ENCODE measurements around the gene BORCS5. TPM values are rescaled to one million over a fixed set of nuclear protein-coding genes. Genes with fewer than 3 reads are reported as not detected.
"Not testable (repeated sequence)": the region's sequence is repeated elsewhere in the genome, so short reads cannot be mapped to it uniquely, and the experiment has no call there.

The BORCS5 gene
- total RNA-seq, 2 donors from 2014 or later: 9.7 to 26.8 TPM

GRCh38 chr12:12404297-12404696, 47.4 kb downstream of the BORCS5 start:
- intact Hi-C loops (cut with DNase I): no loop called here
- Histone ChIP-seq H3K4me1 (replicated peaks) (peaks cover 11% of the 10 kb centered on the region), H3K27ac (peak overlapping the region; percentile 61 to 78), H3K27me3 (replicated peaks; ENCODE audit: insufficient read depth) (no peaks in the 10 kb centered on the region), H3K4me3 (no peak overlapping the region), H3K36me3 (no peaks in the 10 kb centered on the region), H3K9me3 (no peaks in the 10 kb centered on the region)
- 100% methylated on average over 1 of the region's 1 CpG for WGBS
- no peak for DNase-seq (ENCODE audit: low spot score)
- no peak for TF ChIP-seq POLR2AphosphoS5 (IDR thresholded peaks at IDR 0.05)
- no peak for TF ChIP-seq POLR2A (IDR thresholded peaks at IDR 0.05)
- TF ChIP-seq, protein P1, sequence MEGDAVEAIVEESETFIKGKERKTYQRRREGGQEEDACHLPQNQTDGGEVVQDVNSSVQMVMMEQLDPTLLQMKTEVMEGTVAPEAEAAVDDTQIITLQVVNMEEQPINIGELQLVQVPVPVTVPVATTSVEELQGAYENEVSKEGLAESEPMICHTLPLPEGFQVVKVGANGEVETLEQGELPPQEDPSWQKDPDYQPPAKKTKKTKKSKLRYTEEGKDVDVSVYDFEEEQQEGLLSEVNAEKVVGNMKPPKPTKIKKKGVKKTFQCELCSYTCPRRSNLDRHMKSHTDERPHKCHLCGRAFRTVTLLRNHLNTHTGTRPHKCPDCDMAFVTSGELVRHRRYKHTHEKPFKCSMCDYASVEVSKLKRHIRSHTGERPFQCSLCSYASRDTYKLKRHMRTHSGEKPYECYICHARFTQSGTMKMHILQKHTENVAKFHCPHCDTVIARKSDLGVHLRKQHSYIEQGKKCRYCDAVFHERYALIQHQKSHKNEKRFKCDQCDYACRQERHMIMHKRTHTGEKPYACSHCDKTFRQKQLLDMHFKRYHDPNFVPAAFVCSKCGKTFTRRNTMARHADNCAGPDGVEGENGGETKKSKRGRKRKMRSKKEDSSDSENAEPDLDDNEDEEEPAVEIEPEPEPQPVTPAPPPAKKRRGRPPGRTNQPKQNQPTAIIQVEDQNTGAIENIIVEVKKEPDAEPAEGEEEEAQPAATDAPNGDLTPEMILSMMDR (IDR thresholded peaks at IDR 0.05): no peak

- Histone ChIP-seq H3K36me3 (no peaks in the 10 kb centered on the region), H3K9me3 (no peaks in the 10 kb centered on the region), H3K27me3 (replicated peaks; ENCODE audit: insufficient read depth) (no peaks in the 10 kb centered on the region), H3K4me3 (no peak overlapping the region), H3K27ac (peak overlapping the region; percentile 54 to 78), H3K4me1 (replicated peaks) (peaks cover 11% of the 10 kb centered on the region)
- intact Hi-C loops (cut with DNase I): no loop called here
- TF ChIP-seq POLR2A (IDR thresholded peaks at IDR 0.05) (no peak), POLR2AphosphoS5 (IDR thresholded peaks at IDR 0.05) (peak; percentile 88)
- WGBS: 28% methylated on average over 5 of the region's 5 CpGs
- peak; percentile 89 for DNase-seq (ENCODE audit: low spot score)
Observed at GRCh38 chr12:12405882-12406281, 49.0 kb downstream of the BORCS5 start.

DNA sequence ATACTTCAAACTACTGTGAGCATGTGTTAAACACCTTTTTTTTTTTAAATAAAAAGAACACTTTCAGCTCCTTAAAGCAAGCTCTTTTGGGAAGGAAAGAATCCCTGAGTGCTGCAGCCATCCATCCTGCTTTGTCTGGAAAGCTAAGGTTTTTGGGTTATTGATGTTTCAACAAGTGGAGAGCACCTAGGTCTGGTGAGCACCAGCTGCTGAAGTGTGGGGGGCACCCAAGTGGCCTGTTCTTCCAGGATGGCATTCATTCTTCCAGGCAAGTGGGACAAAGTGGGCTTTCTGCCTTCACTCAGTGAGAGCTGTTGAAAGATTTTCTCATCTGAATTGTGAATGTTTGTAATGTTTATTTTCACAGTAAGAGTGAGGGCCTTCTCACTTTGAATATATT, 49.9 kb downstream of the BORCS5 start:
- Histone ChIP-seq H3K27ac (peak overlapping the region; percentile 9 to 19), H3K4me3 (no peak overlapping the region), H3K36me3 (no peaks in the 10 kb centered on the region), H3K27me3 (replicated peaks; ENCODE audit: insufficient read depth) (no peaks in the 10 kb centered on the region), H3K9me3 (no peaks in the 10 kb centered on the region), H3K4me1 (replicated peaks) (peaks cover 11% of the 10 kb centered on the region)
- no peak for TF ChIP-seq POLR2A (IDR thresholded peaks at IDR 0.05)
- TF ChIP-seq, protein P1 (IDR thresholded peaks at IDR 0.05): no peak
- no peak for TF ChIP-seq POLR2AphosphoS5 (IDR thresholded peaks at IDR 0.05)
- no peak for DNase-seq (ENCODE audit: low spot score)
- intact Hi-C loops (cut with DNase I): no loop called here

GRCh38 chr12:12408265-12408690, 51.4 kb downstream of the BORCS5 start:
- intact Hi-C loops (cut with DNase I): no loop called here
- no peak for DNase-seq (ENCODE audit: low spot score)
- H3K9me3 ChIP-seq: no peaks in the 10 kb centered on the region
- no peak for TF ChIP-seq POLR2AphosphoS5 (IDR thresholded peaks at IDR 0.05)
- TF ChIP-seq, protein P1 (IDR thresholded peaks at IDR 0.05): no peak
- no peak for TF ChIP-seq POLR2A (IDR thresholded peaks at IDR 0.05)
- peaks cover 10% of the 10 kb centered on the region for H3K4me1 ChIP-seq (replicated peaks)
- no peak overlapping the region for H3K27ac ChIP-seq
- no peaks in the 10 kb centered on the region for H3K36me3 ChIP-seq
- H3K4me3 ChIP-seq: no peak overlapping the region
- H3K27me3 ChIP-seq (replicated peaks; ENCODE audit: insufficient read depth): no peaks in the 10 kb centered on the region
- WGBS: 87% methylated on average over 1 of the region's 1 CpG

GRCh38 chr12:12409337-12409736, 52.5 kb downstream of the BORCS5 start:
- DNase-seq (ENCODE audit: low spot score); intact Hi-C loops (cut with DNase I); H3K36me3 ChIP-seq; H3K4me1 ChIP-seq (replicated peaks); H3K27ac ChIP-seq; H3K4me3 ChIP-seq; H3K9me3 ChIP-seq; H3K27me3 ChIP-seq (replicated peaks; ENCODE audit: insufficient read depth): not testable (repeated sequence)
- 100% methylated on average over 1 of the region's 2 CpGs for WGBS

DNA sequence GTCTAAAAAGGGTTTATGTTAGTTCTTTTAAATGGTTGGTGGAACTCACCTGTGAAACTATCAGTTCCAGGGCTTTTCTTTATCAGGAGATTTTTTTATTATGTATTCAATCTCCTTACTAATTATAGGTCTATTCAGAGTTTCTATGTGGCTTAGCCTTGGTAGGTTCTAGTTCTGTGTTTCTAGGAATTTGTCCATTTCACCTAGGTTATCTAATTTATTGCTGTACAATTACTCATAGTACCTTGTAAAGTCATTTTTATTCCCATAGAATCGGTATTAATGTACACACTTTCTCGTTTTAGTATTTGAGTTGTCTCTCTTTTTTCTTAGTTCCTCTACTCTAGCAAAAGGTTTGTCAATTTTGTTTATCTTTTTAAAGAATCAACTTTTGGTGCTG, 59.0 kb downstream of the BORCS5 start:
- intact Hi-C loops (cut with DNase I): no loop called here
- no peaks in the 10 kb centered on the region for H3K27me3 ChIP-seq (replicated peaks; ENCODE audit: insufficient read depth)
- H3K9me3 ChIP-seq: no peaks in the 10 kb centered on the region
- 33% methylated on average over 2 of the region's 2 CpGs for WGBS
- no peak overlapping the region for H3K4me3 ChIP-seq
- H3K27ac ChIP-seq: no peak overlapping the region
- no peaks in the 10 kb centered on the region for H3K4me1 ChIP-seq (replicated peaks)
- no peak for DNase-seq (ENCODE audit: low spot score)
- TF ChIP-seq POLR2A (IDR thresholded peaks at IDR 0.05): no peak
- TF ChIP-seq, protein P1 (IDR thresholded peaks at IDR 0.05): no peak
- no peak for TF ChIP-seq POLR2AphosphoS5 (IDR thresholded peaks at IDR 0.05)
- H3K36me3 ChIP-seq: no peaks in the 10 kb centered on the region

DNA sequence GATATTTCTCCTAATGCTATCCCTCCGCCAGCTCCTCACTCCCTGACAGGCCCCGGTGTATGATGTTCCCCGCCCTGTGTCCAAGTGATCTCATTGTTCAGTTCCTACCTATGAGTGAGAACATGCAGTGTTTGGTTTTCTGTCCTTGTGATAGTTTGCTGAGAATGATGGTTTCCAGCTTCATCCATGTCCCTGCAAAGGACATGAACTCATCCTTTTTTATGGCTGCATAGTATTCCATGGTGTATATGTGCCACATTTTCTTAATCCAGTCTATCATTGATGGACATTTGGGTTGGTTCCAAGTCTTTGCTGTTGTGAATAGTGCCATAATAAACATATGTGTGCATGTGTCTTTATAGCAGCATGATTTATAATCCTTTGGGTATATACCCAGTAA, 62.3 kb downstream of the BORCS5 start:
- WGBS: 98% methylated on average over 3 of the region's 3 CpGs
- intact Hi-C loops (cut with DNase I); H3K9me3 ChIP-seq; DNase-seq (ENCODE audit: low spot score); H3K27ac ChIP-seq; H3K27me3 ChIP-seq (replicated peaks; ENCODE audit: insufficient read depth); H3K4me3 ChIP-seq; H3K4me1 ChIP-seq (replicated peaks); H3K36me3 ChIP-seq: not testable (repeated sequence)
